Uterus (tissue), 2 donors: Measurements from ENCODE around the gene P4HA2.

ENCODE experiments used
- POLR2A ChIP-seq, 2 donors: fragments of 450-650 bp; IDR thresholded peaks; one replicate each; pipeline ENCODE4 v1.6.1; 2016; ENCODE audit warnings: antibody characterized with exemption in 2 of 2, mild to moderate bottlenecking in 1 of 2, moderate library complexity in 1 of 2
- TF ChIP-seq, protein P1 (sequence below), 4 experiments: fragments of 200-600 bp in 2 of 4; fragments of 450-650 bp in 2 of 4; sonication (generic) in 2 of 4; IDR thresholded peaks; one replicate each; pipeline ENCODE4 v1.5.1; 2016 to 2019; ENCODE audit warnings: antibody characterized with exemption in 4 of 4, mild to moderate bottlenecking in 2 of 4, moderate library complexity in 1 of 4

DNA sequence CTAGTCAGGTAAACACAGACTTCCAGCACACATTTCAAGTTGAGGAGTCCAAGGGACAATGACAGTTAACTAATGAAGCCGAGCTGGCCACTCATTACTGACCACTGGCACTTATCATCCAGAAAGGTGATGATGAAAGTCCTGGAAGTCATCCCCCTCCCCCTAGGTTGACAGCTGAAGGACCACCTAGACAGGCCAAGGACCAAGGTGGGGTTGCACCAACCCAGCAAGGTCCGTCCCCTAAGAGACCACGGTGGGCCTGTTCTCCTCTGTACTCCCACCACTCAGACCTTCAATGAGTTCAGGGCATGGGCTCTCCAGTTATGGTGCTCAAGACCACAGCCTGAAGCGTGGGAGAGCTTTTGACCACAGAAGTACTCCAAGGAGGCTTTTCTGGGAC lies 13.2 kb downstream of the P4HA2 start:
- TF ChIP-seq, protein P1, sequence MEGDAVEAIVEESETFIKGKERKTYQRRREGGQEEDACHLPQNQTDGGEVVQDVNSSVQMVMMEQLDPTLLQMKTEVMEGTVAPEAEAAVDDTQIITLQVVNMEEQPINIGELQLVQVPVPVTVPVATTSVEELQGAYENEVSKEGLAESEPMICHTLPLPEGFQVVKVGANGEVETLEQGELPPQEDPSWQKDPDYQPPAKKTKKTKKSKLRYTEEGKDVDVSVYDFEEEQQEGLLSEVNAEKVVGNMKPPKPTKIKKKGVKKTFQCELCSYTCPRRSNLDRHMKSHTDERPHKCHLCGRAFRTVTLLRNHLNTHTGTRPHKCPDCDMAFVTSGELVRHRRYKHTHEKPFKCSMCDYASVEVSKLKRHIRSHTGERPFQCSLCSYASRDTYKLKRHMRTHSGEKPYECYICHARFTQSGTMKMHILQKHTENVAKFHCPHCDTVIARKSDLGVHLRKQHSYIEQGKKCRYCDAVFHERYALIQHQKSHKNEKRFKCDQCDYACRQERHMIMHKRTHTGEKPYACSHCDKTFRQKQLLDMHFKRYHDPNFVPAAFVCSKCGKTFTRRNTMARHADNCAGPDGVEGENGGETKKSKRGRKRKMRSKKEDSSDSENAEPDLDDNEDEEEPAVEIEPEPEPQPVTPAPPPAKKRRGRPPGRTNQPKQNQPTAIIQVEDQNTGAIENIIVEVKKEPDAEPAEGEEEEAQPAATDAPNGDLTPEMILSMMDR (IDR thresholded peaks at IDR 0.05) = no peak
- TF ChIP-seq POLR2A (IDR thresholded peaks at IDR 0.05) = no peak
